Activated naive CD8-positive, alpha-beta T cell treated with anti-CD3 and anti-CD28 coated beads, Interleukin-2, amount 50 U/mL, for 24 hours (primary cell): ENCODE results near the gene URGCP.
"Not testable (repeated sequence)": the region's sequence is repeated elsewhere in the genome, so short reads cannot be mapped to it uniquely, and the experiment has no call there.

Source experiments
- ATAC-seq: fragments of 150-1000 bp; cut with Tn5 transposase; one replicate; pipeline ENCODE4 v1.10.0; 2021
- DNase-seq: peaks from one replicate; pipeline ENCODE4 v3.0.0; 2021
- H3K27ac Mint-ChIP-seq: one replicate; pipeline ENCODE4 v1.8.0; 2021; ENCODE audit warnings: mild to moderate bottlenecking, mixed read lengths
- H3K27me3 Mint-ChIP-seq: one replicate; pipeline ENCODE4 v1.8.0; 2021; ENCODE audit warnings: mixed read lengths
- H3K36me3 Mint-ChIP-seq: one replicate; pipeline ENCODE4 v1.8.0; 2021; ENCODE audit warnings: low read depth, mixed read lengths
- H3K4me1 Mint-ChIP-seq: one replicate; pipeline ENCODE4 v1.8.0; 2021; ENCODE audit warnings: mixed read lengths
- H3K4me3 Mint-ChIP-seq: one replicate; pipeline ENCODE4 v1.8.0; 2021; ENCODE audit warnings: mild to moderate bottlenecking, moderate library complexity, mixed read lengths
- H3K9me3 Mint-ChIP-seq: one replicate; pipeline ENCODE4 v1.8.0; 2021; ENCODE audit warnings: mixed read lengths

URGCP gene

GRCh38 chr7:43929529-43930457, 23.4 kb upstream of the URGCP start:
- DNase-seq (no peak), ATAC-seq (no peak)
- Mint-ChIP-seq H3K4me1 (peaks cover 26% of the 10 kb centered on the region), H3K36me3 (peaks cover 12% of the 10 kb centered on the region), H3K27me3 (no peaks in the 10 kb centered on the region), H3K27ac (no peak overlapping the region), H3K4me3 (no peak overlapping the region), H3K9me3 (no peaks in the 10 kb centered on the region)

DNA sequence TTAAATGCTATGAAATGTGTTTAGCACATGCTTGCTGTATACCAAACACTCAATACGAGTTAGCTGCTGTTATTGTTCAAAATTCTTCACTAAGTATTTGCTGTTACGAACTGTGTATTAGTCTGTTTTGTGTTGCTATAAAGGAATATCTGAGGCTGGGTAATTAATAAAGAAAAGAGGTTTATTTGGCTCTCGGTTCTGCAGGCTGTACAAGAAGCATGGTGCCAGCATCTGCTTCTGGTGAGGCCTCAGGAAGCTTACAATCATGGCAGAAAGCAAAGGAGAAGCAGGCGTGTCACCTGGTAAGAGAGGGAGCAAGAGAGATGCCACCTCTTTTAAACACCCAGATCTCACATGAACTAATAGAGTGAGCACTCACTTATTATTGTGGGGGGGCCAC, 21.4 kb upstream of the URGCP start:
- Mint-ChIP-seq H3K4me1 (peaks cover 32% of the 10 kb centered on the region), H3K27ac (no peak overlapping the region), H3K9me3 (no peaks in the 10 kb centered on the region), H3K36me3 (peaks cover 15% of the 10 kb centered on the region), H3K27me3 (no peaks in the 10 kb centered on the region), H3K4me3 (peak overlapping the region; percentile 94)
- ATAC-seq (no peak), DNase-seq (no peak)

GRCh38 chr7:43926798-43927123, 20.4 kb upstream of the URGCP start:
- H3K27ac Mint-ChIP-seq = peak overlapping the region; percentile 93
- H3K9me3 Mint-ChIP-seq = no peaks in the 10 kb centered on the region
- peak overlapping the region; percentile 94 for H3K4me3 Mint-ChIP-seq
- ATAC-seq (peak; percentile 9), DNase-seq (no peak)
- no peaks in the 10 kb centered on the region for H3K27me3 Mint-ChIP-seq
- peaks cover 34% of the 10 kb centered on the region for H3K4me1 Mint-ChIP-seq
- peaks cover 19% of the 10 kb centered on the region for H3K36me3 Mint-ChIP-seq

GRCh38 chr7:43925984-43926797, 19.8 kb upstream of the URGCP start, which contains the start of gene UBE2D4:
TSS of gene UBE2D4 (plus strand) at chr7:43926436. CDS start at chr7:43926533, 97 bp downstream.
- peak within 1 kb of the TSS; percentile 94 for H3K4me3 Mint-ChIP-seq
- peaks cover 19% of the 10 kb centered on the region for H3K36me3 Mint-ChIP-seq
- H3K27ac Mint-ChIP-seq = peak within 1 kb of the TSS; percentile 97
- ATAC-seq = peak; percentile 95
- H3K9me3 Mint-ChIP-seq = no peaks in the 10 kb centered on the region
- H3K4me1 Mint-ChIP-seq = peaks cover 32% of the 10 kb centered on the region
- peak; percentile 91 for DNase-seq
- no peaks in the 10 kb centered on the region for H3K27me3 Mint-ChIP-seq

- no peak overlapping the region for H3K4me3 Mint-ChIP-seq
- H3K27ac Mint-ChIP-seq = no peak overlapping the region
- no peak for DNase-seq
- no peak for ATAC-seq
- H3K36me3 Mint-ChIP-seq = peaks cover 21% of the 10 kb centered on the region
- no peaks in the 10 kb centered on the region for H3K27me3 Mint-ChIP-seq
- peaks cover 23% of the 10 kb centered on the region for H3K4me1 Mint-ChIP-seq
- no peaks in the 10 kb centered on the region for H3K9me3 Mint-ChIP-seq
These were observed 16.3 kb upstream of the URGCP start for GRCh38 chr7:43922726-43923125.

DNA sequence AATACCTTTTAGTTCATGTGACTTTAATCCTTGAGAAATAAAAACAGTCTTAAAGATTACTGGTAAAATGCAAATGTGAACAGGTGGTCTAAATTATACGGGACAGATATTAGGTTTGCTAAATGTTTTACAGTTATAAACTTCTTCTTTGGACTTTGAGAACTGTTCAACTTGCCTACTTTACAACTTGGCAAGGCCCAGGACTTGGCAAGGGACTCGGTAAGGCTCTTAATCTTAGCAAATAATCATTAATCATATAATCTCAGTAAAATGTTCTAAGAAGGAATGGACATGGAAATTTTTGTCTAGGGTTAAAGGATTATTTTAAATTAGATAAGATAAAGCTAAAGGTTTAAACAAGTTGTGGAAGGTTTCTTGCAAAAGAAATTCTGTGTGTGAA, 15.0 kb upstream of the URGCP start:
- peaks cover 15% of the 10 kb centered on the region for H3K4me1 Mint-ChIP-seq
- H3K4me3 Mint-ChIP-seq = no peak overlapping the region
- ATAC-seq (no peak), DNase-seq (no peak)
- no peaks in the 10 kb centered on the region for H3K27me3 Mint-ChIP-seq
- no peak overlapping the region for H3K27ac Mint-ChIP-seq
- no peaks in the 10 kb centered on the region for H3K9me3 Mint-ChIP-seq
- peaks cover 18% of the 10 kb centered on the region for H3K36me3 Mint-ChIP-seq

GRCh38 chr7:43915907-43916306, 9.5 kb upstream of the URGCP start:
- H3K36me3 Mint-ChIP-seq = peaks cover 10% of the 10 kb centered on the region
- no peak overlapping the region for H3K4me3 Mint-ChIP-seq
- H3K4me1 Mint-ChIP-seq = no peaks in the 10 kb centered on the region
- peaks cover 5% of the 10 kb centered on the region for H3K9me3 Mint-ChIP-seq
- H3K27ac Mint-ChIP-seq = no peak overlapping the region
- ATAC-seq (no peak), DNase-seq (no peak)
- no peaks in the 10 kb centered on the region for H3K27me3 Mint-ChIP-seq

DNA sequence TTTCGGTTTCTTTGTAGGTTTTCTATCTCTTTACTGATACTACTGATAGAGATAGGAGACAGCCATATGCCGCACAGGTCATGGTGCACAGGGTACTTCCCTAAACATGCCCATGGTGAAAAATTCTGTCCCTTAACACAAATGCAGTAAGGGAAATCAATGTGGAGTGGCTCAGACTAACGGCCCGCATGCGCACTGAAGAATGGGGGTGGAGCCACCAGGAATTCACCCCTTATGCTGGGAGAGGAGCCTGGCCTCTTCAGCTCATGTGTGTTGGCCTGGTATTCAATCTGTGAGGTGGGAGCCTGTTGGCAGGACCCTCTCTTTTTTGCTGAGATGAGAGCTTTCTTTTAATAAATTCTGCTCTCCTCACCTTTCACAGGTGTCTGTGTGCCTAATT, 8.4 kb upstream of the URGCP start:
- Mint-ChIP-seq H3K4me1 (no peaks in the 10 kb centered on the region), H3K9me3 (peaks cover 5% of the 10 kb centered on the region), H3K27me3 (no peaks in the 10 kb centered on the region), H3K4me3 (no peak overlapping the region), H3K27ac (no peak overlapping the region), H3K36me3 (peaks cover 7% of the 10 kb centered on the region)
- no peak for ATAC-seq
- DNase-seq = no peak

DNA sequence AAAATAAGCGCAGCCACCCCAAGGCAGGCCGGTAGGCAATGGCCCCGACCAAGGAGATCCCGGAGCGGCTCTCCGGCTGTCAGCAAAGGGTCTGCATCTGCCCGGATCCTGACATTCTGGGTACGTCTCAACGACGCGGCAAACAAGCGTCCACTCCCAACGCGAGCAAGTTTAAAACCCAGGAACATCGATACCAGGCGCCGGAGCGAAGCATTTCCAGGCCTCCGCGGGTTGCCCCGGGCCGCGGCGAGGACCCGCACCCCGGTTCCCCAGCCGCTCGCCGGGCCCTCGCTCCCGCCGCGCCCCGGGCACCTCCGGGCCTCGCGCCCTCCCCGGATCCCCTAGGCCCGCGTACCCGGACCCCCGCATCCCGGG, 453 bp downstream of the URGCP start:
- ATAC-seq = peak; percentile 41
- peaks cover 33% of the 10 kb centered on the region for H3K4me1 Mint-ChIP-seq
- peak overlapping the region; percentile 97 for H3K27ac Mint-ChIP-seq
- no peaks in the 10 kb centered on the region for H3K36me3 Mint-ChIP-seq
- H3K4me3 Mint-ChIP-seq = peak overlapping the region; percentile 91
- H3K27me3 Mint-ChIP-seq = no peaks in the 10 kb centered on the region
- H3K9me3 Mint-ChIP-seq = no peaks in the 10 kb centered on the region
- DNase-seq = peak; percentile 39

- DNase-seq (no peak), ATAC-seq (no peak)
- Mint-ChIP-seq H3K36me3 (peaks cover 2% of the 10 kb centered on the region), H3K4me1 (peaks cover 33% of the 10 kb centered on the region), H3K27ac (peak overlapping the region; percentile 97), H3K9me3 (no peaks in the 10 kb centered on the region), H3K4me3 (peak overlapping the region; percentile 91), H3K27me3 (no peaks in the 10 kb centered on the region)
These were observed 1.0 kb downstream of the URGCP start for GRCh38 chr7:43905209-43905946.

DNA sequence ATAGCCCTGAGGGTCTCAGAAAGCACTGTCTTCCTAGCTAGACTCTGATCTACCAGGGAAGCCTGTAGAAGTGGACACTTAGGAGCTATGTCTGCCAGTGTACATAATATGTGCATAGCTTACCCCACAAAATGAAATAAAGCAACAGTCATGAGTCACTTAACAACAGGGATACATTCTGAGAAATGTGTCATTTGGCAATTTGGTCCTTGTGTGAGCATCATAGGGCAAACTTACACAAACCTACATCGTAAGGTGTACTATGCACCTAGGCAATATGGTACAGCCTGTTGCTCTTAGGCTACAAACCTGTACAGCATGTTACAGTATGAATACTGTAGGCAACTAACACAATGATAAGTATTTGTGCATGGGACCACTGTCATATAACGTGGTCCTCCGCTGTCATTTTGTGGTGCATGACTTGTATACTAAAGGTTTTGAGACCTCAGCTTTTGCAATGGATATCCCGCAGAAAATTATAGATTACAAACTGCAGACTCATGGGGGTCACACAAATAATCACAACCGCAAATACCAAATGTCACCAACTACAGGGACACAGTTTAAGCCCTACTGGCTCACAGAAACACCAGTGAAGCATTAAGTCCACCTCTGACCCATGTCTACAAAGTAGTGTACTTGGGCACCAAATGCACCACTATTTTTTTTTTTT, 1.7 kb downstream of the URGCP start:
- DNase-seq (no peak), ATAC-seq (peak; percentile 34)
- Mint-ChIP-seq H3K27ac (no peak overlapping the region), H3K9me3 (no peaks in the 10 kb centered on the region), H3K27me3 (no peaks in the 10 kb centered on the region), H3K36me3 (peaks cover 2% of the 10 kb centered on the region), H3K4me3 (peak overlapping the region; percentile 8), H3K4me1 (peaks cover 33% of the 10 kb centered on the region)

GRCh38 chr7:43902542-43903054, 3.8 kb downstream of the URGCP start:
- DNase-seq (no peak), ATAC-seq (no peak)
- Mint-ChIP-seq H3K9me3 (no peaks in the 10 kb centered on the region), H3K4me3 (no peak overlapping the region), H3K27ac (no peak overlapping the region), H3K4me1 (peaks cover 33% of the 10 kb centered on the region), H3K27me3 (no peaks in the 10 kb centered on the region), H3K36me3 (peaks cover 2% of the 10 kb centered on the region)

DNA sequence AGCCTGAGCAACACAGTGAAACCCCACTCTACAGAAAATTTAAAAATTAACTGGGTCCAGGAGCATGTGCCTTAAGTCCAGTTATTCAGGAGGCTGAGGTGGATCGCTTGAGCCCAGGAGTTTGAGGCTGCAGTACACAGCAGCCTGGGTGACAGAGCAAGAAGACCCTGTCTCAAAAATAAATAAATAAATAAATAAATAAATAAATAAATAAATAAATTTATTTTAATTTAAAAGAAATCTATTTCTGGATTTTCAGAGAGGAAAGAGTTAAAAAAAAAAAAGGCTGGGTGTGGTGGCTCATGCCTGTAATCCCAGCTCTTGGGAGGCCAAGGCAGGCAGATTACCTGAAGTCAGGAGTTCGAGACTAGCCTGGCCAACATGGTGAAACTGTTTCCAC, 7.8 kb downstream of the URGCP start:
- not testable (repeated sequence) for H3K4me3 Mint-ChIP-seq, H3K27ac Mint-ChIP-seq, H3K36me3 Mint-ChIP-seq, DNase-seq, H3K27me3 Mint-ChIP-seq, ATAC-seq, H3K9me3 Mint-ChIP-seq
- H3K4me1 Mint-ChIP-seq = peaks cover 13% of the 10 kb centered on the region
